NCI-H2081 (cell line): Measurements from ENCODE around the gene ANKHD1.
A peak's percentile ranks its signal among the peaks of the same experiment; 100 is the strongest.
"Not testable (repeated sequence)": the region's sequence is repeated elsewhere in the genome, so short reads cannot be mapped to it uniquely, and the experiment has no call there.

ENCODE experiments used
- DNase-seq, 2 experiments: peaks; one replicate each; lab custom pipeline; 2025; lab: John Stamatoyannopoulos, UW

The ANKHD1 gene

GRCh38 chr5:140563596-140563995, 162.0 kb downstream of the ANKHD1 start:
- peak in 1 of 2 experiments; percentile 9 for DNase-seq

- DNase-seq: peak; percentile 94 to 95
Measured at GRCh38 chr5:140564196-140565023, 162.8 kb downstream of the ANKHD1 start, which contains the start of the genes APBB3 and SLC35A4. Gene APBB3 (minus strand): TSS chr5:140564598. CDS start chr5:140564245, 353 bp downstream. Gene SLC35A4 (plus strand): TSS chr5:140564828. CDS start chr5:140567170, 2,342 bp downstream.

- DNase-seq: no peak
Measured at GRCh38 chr5:140565024-140565779, 163.6 kb downstream of the ANKHD1 start.

- no peak for DNase-seq
Measured at GRCh38 chr5:140565780-140566095, 164.1 kb downstream of the ANKHD1 start.

GRCh38 chr5:140566665-140567064, 165.0 kb downstream of the ANKHD1 start:
- no peak for DNase-seq

GRCh38 chr5:140567136-140567818, 165.6 kb downstream of the ANKHD1 start:
- DNase-seq: no peak

- no peak for DNase-seq
Measured at GRCh38 chr5:140567871-140568270, 166.2 kb downstream of the ANKHD1 start.

GRCh38 chr5:140568443-140569063, 166.9 kb downstream of the ANKHD1 start:
- DNase-seq: no peak

GRCh38 chr5:140569197-140569596, 167.6 kb downstream of the ANKHD1 start:
- no peak for DNase-seq

- DNase-seq: no peak
Measured at GRCh38 chr5:140570058-140570457, 168.4 kb downstream of the ANKHD1 start.

GRCh38 chr5:140570488-140570887, 168.9 kb downstream of the ANKHD1 start:
- no peak for DNase-seq

GRCh38 chr5:140571105-140571504, 169.5 kb downstream of the ANKHD1 start:
- no peak for DNase-seq

- no peak for DNase-seq
Measured at GRCh38 chr5:140573683-140574082, 172.1 kb downstream of the ANKHD1 start.

GRCh38 chr5:140574165-140574564, 172.5 kb downstream of the ANKHD1 start:
- DNase-seq: no peak

GRCh38 chr5:140575309-140575708, 173.7 kb downstream of the ANKHD1 start:
- no peak for DNase-seq

- DNase-seq: no peak
Measured at GRCh38 chr5:140576776-140577201, 175.2 kb downstream of the ANKHD1 start.

GRCh38 chr5:140579188-140579747, 177.6 kb downstream of the ANKHD1 start:
- not testable (repeated sequence) for DNase-seq

GRCh38 chr5:140587495-140587894, 185.9 kb downstream of the ANKHD1 start:
- no peak for DNase-seq

- DNase-seq: no peak
Measured at GRCh38 chr5:140588311-140589070, 186.9 kb downstream of the ANKHD1 start.
